Amygdala (tissue), 56 donors: ENCODE measurements around the gene C12orf76.
"Not testable (repeated sequence)": the region's sequence is repeated elsewhere in the genome, so short reads cannot be mapped to it uniquely, and the experiment has no call there.

Experiments used
- DNase-seq, 56 donors: peaks; one replicate each; lab custom pipeline; 2025; lab: John Stamatoyannopoulos, UW

Gene C12orf76, protein sequence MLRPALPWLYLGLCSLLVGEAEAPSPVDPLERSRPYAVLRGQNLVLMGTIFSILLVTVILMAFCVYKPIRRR

DNA sequence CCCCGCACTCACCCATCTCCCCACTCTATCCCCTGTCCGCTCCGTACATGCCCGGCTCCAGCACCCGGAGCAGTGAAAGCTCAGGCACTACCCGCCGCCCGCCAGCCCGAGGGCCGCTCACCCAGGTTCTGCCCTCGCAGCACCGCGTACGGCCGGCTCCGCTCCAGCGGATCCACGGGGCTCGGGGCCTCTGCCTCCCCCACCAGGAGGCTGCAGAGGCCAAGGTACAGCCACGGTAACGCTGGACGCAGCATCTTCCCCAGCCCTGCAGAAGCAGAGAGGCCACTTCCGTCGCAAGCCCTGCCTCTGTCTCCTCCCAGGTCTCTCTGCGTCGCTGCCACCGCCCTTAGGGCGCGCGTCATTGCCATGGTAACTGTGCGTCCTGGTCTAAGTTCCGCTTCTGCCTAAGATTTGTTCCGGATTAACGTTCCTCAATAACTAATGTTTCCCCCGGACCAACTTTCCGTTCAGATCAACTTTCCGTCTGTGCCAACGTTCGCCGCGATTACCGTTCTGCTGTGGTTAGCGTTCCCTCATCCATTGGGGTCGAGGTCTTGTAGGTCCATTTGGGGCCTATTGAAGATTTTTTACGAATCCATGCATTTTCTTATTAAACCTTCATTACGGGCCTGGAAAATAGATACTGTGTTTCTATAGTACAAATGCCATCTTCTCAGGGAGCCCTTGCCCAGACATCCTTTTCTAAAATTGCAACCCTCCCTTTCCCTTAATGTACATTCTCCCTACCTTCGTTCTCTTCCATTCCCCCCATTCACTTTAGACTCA, at the start of gene C12orf76:
Gene C12orf76, minus strand, starts transcription at position 281 of the 786 bp plus-strand sequence. Its CDS starts 27 bp downstream, at position 254.
- DNase-seq: peak; percentile 45 to 97 (median 90)

DNA sequence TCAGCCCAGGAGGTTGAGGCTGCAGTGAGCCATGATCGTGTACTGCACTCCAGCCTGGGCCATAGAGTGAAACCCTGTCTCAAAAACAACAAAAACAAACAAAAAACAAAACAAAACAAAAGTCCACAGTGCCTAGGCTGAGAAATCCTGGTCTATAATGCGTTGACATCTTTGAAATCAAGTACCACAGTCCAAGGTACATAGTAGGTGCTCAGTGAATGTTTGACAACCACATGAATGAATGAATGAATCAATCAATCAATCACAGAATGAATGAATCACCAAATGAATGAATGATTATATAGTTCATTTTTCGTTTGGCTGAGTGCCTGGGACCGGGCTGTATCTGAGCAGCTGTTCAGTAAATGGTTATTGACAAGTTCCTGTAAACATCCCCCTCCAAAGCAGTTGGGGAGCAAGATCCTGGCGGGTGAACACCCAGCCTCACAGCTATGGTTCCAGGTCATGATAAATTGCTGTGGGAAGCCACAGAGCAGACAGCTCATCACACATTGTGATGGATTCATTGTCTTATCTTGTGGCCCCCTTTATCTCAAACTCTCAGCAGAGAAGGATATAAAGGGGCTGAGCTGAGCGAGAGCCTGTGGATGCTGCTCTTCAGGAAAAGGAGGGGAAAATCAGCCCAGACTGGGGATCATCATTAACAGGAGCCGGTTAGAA, 45.4 kb upstream of the C12orf76 start:
- DNase-seq: no peak

DNA sequence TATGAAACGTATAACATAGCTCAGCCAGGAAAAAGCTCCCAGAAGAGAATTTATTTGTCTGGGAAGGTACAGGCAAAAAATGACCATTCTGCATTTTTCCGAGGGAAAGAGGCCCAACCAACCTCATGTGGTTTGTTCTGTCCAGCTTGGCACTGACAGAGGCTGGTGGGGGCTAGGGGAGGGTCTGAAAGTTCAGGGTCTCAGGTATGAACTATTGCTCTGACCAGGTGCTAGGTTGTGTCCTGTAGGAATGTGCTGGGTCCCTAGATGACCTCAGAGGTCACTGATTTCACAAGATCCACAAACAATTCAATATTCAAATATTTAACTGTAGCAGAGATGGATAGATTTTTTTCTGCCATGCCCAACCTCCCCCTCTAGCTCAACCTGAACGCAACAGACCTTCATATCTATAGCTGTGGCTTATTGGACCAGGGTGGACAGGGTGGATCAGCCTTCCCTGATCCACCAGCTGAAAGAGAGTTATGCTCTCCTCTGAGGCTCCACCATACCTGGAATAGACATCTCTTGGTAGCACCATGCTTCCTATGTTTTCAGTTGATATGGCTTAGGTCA, 42.9 kb upstream of the C12orf76 start:
- no peak for DNase-seq

DNA sequence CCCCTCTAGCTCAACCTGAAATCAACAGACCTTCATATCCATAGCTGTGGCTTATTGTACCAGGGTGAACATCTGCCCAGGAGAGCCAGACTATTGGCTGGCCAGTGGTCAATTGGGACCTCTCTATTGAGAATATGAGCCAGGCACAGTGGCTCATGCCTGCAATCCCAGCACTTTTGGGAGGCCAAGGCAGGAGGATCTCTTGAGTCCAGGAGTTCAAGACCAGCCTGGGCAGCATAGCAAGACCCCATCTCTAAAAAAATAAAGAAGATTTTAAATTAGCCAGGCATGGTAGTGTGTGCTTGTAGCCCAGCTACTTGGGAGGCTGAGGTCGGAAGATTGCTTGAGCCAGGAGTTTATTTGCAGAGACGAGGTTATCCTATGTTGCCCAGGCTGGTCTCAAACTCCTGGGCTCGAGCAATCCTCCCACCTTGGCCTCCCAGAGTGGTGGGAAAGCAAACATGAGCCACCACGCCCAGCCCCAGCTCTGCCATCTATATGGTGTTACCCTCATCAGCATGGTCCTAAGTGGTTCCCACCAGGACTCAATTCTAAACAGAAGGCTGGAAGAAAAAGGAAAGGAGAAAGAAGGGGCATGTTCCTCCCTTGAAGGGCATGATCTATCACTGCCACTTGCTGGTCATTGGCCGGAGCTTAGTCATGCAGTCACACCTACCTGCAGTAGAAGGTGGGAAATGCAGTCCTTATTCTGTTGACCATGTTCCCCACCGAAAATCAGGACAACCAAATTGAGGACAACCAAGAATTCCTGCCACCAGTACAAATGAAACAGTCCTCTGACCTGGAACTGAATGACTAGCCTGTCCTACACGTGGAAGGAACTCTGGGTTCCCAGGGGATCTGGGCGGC, 42.2 kb upstream of the C12orf76 start:
- DNase-seq: no peak

DNA sequence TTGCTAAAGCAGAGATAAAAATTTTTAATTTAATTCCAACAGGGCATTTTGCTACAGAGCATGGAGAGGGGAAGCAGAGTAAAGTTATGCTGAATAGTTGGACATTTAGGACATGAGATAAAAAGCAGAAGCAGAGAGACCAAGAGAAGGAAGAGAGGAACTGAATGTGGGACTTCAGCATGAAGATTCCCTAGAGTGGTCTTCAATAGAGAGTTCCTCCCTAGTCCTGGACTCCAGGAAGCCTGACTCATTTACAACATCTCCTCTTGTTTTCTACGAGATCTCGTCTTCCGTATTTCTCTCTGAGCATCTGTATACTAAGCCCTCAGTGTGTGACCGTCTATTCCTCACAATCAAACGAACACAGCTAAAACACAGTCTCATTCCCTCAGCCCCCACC, 40.6 kb upstream of the C12orf76 start:
- DNase-seq: no peak

DNA sequence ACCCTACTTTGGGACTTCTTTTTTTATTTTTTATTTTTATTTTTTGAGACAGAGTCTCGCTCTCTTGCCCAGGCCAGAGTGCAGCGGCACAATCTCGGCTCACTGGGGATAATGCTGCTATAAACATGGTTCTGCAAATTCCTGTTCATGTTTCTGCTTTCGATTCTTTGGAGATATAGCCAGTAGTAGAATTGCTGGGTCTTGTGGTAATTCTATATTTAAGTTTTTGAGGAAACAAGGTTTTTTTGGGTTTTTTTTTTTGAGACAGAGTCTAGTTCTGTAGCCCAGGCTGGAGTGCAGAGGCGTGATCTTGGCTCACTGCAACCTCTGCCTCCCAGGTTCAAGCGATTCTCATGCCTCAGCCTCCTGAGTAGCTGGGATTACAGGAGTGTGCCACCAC, 39.9 kb upstream of the C12orf76 start:
- DNase-seq: not testable (repeated sequence)

DNA sequence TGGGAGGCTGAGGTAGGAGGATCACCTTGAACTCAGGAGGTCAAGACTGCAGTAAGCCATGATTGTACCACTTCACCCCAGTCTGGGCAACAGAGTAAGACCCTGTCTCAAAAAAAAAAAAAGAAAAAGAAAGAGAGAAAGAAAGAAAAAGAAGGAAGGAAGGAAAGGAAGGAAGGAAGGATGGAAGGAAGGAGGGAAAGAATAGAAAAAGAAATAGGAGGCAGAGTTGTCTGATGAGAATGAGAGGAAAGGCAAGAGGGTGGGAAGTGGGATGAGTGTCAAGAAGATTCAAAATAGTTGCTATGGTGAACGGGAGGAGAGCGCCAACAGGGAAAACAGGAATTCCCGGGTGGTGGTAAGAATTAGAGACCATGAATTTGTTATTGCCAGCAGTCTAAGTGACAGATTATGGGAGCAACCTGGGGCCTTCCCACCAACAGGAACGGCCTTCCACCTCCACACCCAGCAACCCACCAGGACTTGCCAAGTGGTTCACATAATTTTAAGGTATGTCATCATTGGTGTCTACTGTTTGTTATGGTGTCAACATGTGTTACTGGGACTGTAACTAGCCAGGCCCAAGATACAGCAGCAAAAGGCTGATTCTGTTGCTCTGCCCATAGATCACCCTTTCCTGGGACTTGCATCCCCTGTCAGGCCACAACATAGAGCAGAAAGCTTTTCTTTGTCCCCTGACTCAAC, 36.1 kb upstream of the C12orf76 start:
- no peak for DNase-seq

DNA sequence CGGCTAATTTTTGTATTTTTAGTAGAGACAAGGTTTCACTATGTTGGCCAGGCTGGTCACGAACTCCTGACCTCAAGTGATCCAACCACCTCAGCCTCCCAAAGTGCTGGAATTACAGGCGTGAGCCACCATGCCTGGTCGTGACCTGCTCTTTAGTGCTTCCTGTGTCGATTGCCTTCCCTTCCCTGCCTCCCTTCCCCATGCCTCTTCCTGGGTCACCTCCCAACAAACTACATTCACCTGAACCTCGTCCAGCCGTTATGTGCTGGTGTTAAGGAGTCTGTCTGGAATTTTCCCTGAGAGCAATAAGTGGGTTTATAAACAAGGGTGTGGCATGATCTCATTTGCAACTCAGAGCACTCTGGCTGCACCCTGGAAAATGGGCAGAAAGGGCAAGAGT, 32.1 kb upstream of the C12orf76 start:
- no peak for DNase-seq

DNA sequence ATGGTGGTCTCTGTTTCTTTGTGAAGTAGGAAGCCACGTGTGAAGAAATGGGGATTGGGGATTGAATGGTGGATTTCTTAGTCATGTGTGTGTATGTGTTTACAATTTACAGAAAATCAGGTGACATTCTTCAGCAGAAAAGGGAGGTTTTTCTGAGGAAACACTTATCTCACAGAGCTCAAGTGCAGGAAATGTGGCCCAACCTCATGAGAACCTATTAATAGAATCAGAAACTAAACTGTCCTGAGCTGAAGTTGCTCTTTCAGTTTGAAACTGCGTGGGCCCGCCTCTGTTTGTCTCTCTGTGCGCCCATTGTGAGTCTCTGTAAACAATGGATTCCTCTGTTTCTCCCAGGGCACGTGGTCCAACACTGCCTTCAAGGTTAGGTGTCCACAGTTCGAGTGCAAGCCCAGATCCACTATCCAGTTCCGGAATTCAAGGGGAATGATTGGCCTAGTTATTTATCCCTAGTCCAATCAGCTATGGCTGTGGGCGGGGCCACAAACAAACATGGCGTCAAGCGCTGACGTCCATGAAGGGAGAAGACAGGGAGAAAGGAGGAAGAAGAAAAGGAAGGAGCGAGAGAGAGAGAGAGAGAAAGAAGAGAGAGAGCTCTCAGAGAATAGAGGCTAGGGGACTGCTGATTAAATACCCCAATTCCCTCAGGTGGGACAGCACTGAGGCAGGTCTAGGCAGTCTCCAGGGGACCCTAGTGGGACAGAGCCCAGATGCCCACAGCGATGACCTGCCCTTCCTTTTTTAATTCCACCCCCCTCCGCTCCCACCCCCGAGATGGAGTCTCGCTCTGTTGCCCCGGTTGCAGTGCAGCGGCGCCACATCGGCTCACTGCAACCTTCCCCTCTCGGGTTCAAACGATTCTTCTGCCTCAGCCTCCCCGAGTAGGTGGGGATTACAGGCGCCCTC, 31.4 kb upstream of the C12orf76 start:
- peak in 55 of 56 donors; percentile 11 to 95 (median 79) for DNase-seq

DNA sequence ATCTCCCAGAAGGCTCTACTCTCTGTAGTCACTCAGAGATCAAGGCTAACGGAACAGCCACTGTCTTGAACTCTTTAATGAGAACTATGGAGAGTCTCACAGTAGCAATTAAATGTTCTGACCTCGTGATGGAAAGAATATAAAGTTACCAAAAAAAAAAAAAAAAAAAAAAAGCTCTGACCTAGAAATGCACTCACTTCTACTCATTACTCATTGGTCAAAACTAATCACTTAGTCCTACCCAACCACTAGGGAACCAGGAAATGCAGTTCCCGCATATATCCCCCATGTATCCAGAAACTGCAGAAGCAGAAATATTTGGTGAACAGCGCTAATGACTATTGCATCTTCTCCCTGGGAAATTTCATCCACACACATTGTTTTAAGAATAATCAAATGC, 29.5 kb upstream of the C12orf76 start:
- no peak for DNase-seq

DNA sequence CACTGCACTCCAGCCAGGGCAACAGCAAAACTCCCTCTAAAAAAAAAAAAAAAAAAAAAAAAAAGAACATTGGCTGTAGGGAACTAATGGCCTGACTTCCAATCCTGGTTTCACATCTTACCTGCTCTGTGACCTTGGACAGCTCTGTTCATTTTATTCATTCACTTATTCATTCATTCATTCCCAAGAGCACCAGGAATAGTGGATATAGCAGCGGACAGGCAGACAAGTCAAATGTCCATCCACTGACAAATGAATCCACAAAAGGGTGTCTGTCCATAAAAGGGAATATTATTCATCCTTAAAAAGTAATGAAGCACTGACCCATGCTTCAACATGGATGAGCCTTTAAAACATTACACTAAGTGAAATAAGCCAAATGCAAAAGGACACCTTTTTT, 27.6 kb upstream of the C12orf76 start:
- no peak for DNase-seq

DNA sequence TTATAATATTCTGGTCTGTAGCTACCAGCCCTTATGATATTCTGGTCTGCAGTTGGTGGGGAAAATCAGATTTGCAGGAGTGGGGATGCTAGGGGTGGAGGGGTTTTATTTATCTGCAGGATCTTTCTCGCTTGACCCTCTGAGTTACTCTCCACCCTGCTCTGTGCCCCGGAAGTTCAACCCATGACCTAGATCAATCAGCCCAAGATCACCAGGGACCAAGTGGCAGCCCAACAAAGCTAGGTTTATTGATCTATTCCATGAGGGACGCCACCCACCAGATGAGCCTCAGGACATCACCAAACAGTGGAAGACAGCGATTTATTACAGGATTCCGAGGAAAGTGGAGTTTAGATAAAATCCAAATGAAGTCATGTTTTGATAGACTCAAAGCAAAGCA, 25.8 kb upstream of the C12orf76 start:
- peak in 16 of 56 donors; percentile 2 to 60 (median 27) for DNase-seq

DNA sequence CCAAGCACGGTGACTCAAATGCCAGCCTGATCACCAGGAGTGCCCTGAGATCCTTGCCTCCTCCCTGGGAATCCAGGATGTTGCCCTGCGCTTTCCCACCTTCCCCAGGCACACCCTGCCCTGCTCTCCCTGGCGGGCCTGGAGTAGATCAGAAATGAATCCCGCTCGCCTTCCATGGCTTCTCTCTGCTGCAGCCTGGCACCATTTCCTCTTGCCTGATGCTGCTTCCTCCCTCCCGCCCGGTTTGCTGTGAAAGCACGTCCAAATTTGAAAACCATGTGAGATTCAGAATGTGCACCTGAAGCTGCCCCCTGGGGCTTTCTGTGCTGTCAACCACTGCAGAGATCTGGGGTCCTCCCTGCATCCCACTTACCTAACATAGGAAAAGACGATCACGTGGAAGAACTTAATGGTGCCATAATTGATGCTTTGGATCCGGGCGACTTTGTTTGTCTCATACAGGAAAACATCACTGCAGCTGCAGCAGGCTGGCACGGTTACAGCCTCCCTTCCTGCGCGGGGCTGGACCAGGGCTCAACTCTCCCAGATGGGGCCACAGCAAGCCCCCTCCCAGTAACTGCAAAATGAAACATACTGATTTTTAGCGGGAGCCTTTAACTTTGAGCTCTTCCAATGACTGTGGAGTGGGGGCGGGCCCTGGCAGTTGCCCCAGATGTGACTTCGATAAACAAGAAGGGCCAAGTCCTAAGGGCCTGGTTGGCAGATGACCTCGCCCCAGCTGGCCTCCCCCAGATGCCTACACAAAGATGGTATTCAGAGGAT, 24.9 kb upstream of the C12orf76 start:
- DNase-seq: peak in 55 of 56 donors; percentile 41 to 98 (median 89)

DNA sequence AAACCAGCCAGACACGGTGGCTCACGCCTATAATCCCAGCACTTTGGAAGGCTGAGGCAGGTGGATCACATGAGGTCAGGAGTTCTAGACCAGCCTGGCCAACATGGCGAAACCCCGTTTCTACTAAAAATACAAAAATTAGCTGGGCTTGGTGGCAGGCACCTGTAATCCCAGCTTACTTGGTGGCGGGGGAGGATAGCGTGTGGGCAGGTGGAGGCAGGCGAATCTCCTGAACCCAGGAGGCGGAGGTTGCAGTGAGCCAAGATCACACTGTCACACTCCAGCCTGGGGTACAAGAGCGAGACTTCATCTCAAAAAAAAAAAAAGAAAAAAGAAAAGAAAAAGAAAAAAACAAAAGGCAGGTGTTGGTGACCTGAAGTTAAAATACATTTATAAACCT, 24.3 kb upstream of the C12orf76 start:
- peak in 1 of 56 donors; percentile 4 for DNase-seq

DNA sequence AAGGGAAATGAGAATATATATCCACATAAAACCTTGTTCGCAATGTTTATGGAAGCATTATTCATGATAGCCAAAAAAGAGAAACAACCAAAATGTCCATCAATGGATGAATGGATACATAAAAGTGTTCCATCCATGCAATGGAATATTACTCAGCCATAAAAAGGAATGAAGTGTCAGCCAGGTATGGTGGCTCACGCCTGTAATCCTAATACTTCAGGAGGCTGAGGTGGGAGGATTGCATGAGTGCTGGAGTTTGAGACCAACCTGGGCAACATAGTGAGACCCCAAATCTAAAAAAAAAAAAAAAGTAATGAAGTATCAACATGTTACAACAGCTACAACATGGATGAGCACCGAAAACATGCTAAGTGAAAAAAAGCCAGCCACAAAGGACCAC, 23.6 kb upstream of the C12orf76 start:
- DNase-seq: no peak

DNA sequence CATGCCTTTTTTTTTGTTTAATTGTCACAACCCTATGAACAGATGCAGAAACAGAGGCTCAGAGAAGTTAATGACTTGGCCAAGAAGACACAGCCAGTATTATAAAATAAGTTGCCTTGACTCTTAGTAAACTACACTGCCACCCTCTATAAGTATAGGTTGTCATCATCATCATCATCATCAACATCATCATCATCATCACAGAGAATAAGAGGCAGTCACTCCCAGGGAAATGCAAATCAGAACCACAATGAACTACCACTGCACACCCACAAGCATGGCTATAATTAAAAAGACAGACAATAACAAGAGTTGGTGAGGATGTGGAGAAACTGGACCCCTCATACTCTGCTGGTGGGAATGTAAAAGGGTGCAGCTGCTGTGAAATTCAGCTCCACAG, 23.2 kb upstream of the C12orf76 start:
- no peak for DNase-seq

DNA sequence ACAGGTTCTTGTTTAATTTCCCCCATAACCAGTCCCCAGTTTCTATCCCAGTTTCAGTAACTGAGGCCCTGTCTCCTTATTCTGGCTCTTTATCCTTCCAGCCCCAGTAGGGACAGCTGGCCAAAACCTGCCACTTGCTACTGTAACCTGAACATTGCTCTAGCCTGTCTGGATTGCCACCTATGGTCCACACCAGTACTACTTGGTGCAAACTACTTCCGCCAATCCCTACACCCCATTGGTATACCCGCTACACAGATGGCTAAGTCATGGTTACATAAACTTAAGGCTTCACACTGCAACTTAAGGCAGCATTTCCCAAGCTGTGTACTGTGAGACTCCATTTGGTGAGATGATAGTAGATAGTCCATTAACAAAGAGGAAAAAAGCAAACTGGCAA, 20.3 kb upstream of the C12orf76 start:
- DNase-seq: no peak

DNA sequence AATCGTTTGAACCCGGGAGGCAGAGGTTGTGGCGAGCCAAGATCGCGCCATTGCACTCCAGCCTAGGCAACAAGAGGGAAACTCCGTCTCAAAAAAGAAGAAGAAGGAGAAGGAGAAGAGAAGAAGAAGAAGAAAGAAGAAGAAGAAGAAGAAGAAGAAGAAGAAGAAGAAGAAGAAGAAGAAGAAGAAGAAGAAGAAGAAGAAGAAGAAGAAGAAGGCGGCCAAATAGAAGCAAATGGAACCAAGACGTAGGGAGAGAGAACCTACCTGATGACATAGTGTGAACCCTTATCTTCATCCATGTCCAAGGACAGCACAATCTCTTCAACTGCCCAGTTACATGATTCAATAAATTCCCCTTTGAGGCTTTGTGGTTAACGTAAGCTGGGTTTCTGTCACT, 19.8 kb upstream of the C12orf76 start:
- DNase-seq: not testable (repeated sequence)
